IPS-15b (cell line): ENCODE data around the gene PHKA1.
"Not testable (repeated sequence)": the region's sequence is repeated elsewhere in the genome, so short reads cannot be mapped to it uniquely, and the experiment has no call there.

Source experiments
- H3K27me3 ChIP-seq: one replicate; pipeline ENCODE4 v1.6.1; 2013; ENCODE audit warnings: low read length; ENCODE audit not compliant: control insufficient read depth, insufficient read depth
- H3K36me3 ChIP-seq: one replicate; pipeline ENCODE4 v1.6.1; 2013; ENCODE audit warnings: low read length; ENCODE audit not compliant: control insufficient read depth, insufficient read depth
- H3K4me1 ChIP-seq: one replicate; pipeline ENCODE4 v1.6.1; 2013; ENCODE audit warnings: mild to moderate bottlenecking, low read length; ENCODE audit not compliant: control insufficient read depth, insufficient read depth
- H3K4me3 ChIP-seq: one replicate; pipeline ENCODE4 v1.5.1; 2013; ENCODE audit warnings: low read depth, low read length
- H3K9ac ChIP-seq: one replicate; pipeline ENCODE4 v1.6.1; 2013; ENCODE audit warnings: low read depth, mild to moderate bottlenecking, low read length
- H3K9me3 ChIP-seq: one replicate; pipeline ENCODE4 v1.6.1; 2013; ENCODE audit warnings: mild to moderate bottlenecking, low read length; ENCODE audit not compliant: control insufficient read depth, insufficient read depth

Gene PHKA1

GRCh38 chrX:72620550-72621145 is 93.5 kb downstream of the PHKA1 start:
- Histone ChIP-seq H3K9me3 (no peaks in the 10 kb centered on the region), H3K4me3 (no peak overlapping the region), H3K27me3 (no peaks in the 10 kb centered on the region), H3K36me3 (no peaks in the 10 kb centered on the region), H3K9ac (no peak overlapping the region), H3K4me1 (no peaks in the 10 kb centered on the region)

GRCh38 chrX:72609313-72609712 is 104.8 kb downstream of the PHKA1 start:
- Histone ChIP-seq H3K27me3 (no peaks in the 10 kb centered on the region), H3K4me3 (no peak overlapping the region), H3K9me3 (no peaks in the 10 kb centered on the region), H3K9ac (no peak overlapping the region), H3K4me1 (no peaks in the 10 kb centered on the region), H3K36me3 (no peaks in the 10 kb centered on the region)

DNA sequence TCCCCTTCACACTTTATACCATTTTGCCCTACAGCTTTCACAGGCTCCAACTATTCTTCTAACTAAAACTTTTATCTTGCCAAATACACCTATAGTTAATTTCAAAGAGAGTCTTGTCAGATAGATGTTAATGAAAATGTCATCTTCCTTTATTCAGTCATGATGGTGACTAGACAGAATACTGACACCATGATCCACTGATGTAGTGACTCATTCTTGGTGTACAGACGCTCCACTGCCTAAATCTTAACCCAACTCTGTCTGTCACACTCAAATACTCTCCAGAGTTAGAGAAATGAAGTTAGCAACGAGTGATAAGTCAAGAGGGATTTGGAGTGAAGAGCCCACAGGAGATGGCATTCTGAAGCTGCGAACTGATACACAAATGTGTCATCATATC is 109.4 kb downstream of the PHKA1 start:
- Histone ChIP-seq H3K36me3 (no peaks in the 10 kb centered on the region), H3K4me3 (no peak overlapping the region), H3K4me1 (no peaks in the 10 kb centered on the region), H3K9me3 (no peaks in the 10 kb centered on the region), H3K27me3 (no peaks in the 10 kb centered on the region), H3K9ac (no peak overlapping the region)

DNA sequence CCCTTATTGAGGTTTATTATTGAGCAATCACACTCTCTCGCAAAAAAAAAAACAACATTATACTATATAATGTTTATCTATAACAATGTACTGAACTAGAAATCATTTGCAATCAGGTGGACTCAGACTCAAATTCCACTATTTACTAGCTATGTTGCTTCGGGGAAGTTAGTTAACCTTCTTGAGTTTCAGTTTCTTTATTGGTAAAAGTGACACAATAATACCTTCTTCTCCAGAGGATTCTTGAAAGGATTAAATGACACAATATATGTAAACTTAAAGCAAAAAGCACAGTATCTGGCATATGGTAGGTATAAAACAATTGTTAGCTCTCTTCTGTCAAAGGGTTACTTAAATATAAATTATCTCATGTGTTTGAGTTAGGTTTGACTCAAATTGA is 110.0 kb downstream of the PHKA1 start:
- H3K9ac ChIP-seq, result no peak overlapping the region
- H3K36me3 ChIP-seq, result no peaks in the 10 kb centered on the region
- no peaks in the 10 kb centered on the region for H3K4me1 ChIP-seq
- no peaks in the 10 kb centered on the region for H3K27me3 ChIP-seq
- no peaks in the 10 kb centered on the region for H3K9me3 ChIP-seq
- no peak overlapping the region for H3K4me3 ChIP-seq

DNA sequence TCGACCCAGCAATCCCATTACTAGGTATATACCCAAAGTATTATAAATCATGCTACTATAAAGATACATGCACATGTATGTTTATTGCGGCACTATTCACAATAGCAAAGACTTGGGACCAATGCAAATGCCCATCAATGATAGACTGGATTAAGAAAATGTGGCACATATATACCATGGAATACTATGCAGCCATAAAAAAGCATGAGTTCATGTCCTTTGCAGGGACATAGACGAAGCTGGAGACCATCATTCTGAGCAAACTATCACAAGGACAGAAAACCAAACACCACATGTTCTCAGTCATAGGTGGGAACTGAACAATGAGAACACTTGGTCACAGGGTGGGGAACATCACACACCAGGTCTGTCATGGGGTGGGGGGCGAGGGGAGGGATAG is 123.1 kb downstream of the PHKA1 start:
- H3K27me3 ChIP-seq, H3K4me3 ChIP-seq, H3K4me1 ChIP-seq, H3K9ac ChIP-seq, H3K36me3 ChIP-seq, H3K9me3 ChIP-seq: not testable (repeated sequence)

GRCh38 chrX:72584163-72584562 is 129.9 kb downstream of the PHKA1 start:
- Histone ChIP-seq H3K9ac (no peak overlapping the region), H3K9me3 (no peaks in the 10 kb centered on the region), H3K27me3 (no peaks in the 10 kb centered on the region), H3K36me3 (peaks cover 3% of the 10 kb centered on the region), H3K4me3 (no peak overlapping the region), H3K4me1 (no peaks in the 10 kb centered on the region)

- H3K27me3 ChIP-seq, result no peaks in the 10 kb centered on the region
- H3K4me3 ChIP-seq, result no peak overlapping the region
Measured at GRCh38 chrX:72576141-72576894, 137.8 kb downstream of the PHKA1 start.

GRCh38 chrX:72573158-72573511 is 141.0 kb downstream of the PHKA1 start:
- Histone ChIP-seq H3K4me1 (no peaks in the 10 kb centered on the region), H3K4me3 (peak overlapping the region; percentile 90), H3K36me3 (no peaks in the 10 kb centered on the region), H3K27me3 (no peaks in the 10 kb centered on the region), H3K9me3 (no peaks in the 10 kb centered on the region), H3K9ac (peak overlapping the region; percentile 92)

More at GRCh38 chrX:72576141-72576894, 137.8 kb downstream of the PHKA1 start:
- H3K36me3 ChIP-seq, result no peaks in the 10 kb centered on the region
- no peak overlapping the region for H3K9ac ChIP-seq
- H3K9me3 ChIP-seq, result no peaks in the 10 kb centered on the region
- H3K4me1 ChIP-seq, result no peaks in the 10 kb centered on the region

GRCh38 chrX:72572248-72573157 is 141.6 kb downstream of the PHKA1 start, which contains the start of gene HDAC8:
Gene HDAC8 (minus strand): TSS chrX:72572843. CDS start chrX:72572761, 82 bp downstream.
- Histone ChIP-seq H3K36me3 (no peaks in the 10 kb centered on the region), H3K4me1 (no peaks in the 10 kb centered on the region), H3K4me3 (peak within 1 kb of the TSS; percentile 90), H3K9ac (peak within 1 kb of the TSS; percentile 92), H3K27me3 (no peaks in the 10 kb centered on the region), H3K9me3 (no peaks in the 10 kb centered on the region)

GRCh38 chrX:72569786-72570185 is 144.3 kb downstream of the PHKA1 start:
- H3K27me3 ChIP-seq, result no peaks in the 10 kb centered on the region
- H3K36me3 ChIP-seq, result no peaks in the 10 kb centered on the region
- H3K9ac ChIP-seq, result no peak overlapping the region
- H3K9me3 ChIP-seq, result no peaks in the 10 kb centered on the region
- H3K4me3 ChIP-seq, result no peak overlapping the region
- no peaks in the 10 kb centered on the region for H3K4me1 ChIP-seq

DNA sequence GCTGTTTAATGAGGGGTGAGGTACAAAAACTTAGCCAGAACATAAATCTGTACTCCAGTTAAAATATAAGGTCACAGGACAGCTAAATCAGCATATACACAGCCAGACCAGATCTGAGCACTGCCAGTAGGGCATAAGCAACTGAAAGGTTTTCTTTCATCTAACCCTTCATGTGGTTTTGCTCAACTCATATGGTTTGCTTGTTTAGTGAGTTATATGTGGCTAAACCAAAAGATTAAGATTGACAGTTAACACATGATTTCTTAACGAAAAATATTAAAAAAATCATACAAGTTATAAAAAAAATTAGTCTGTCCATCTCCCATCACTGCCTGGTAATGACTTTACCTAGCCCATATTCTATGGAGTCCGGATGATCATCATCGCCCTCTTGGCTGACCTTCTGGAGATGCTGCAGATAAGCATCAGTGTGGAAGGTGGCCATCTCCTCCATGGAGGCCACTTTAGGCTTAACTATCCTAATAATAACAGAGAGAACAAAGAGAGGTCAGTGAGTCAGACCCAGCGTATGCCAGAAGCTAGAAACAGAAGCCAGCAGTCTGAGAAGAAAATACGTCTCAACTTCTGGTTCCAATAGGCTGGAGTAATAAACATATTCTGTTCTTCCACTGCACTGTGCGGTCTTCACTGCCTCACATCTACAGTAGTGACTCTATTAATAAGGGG is 145.6 kb downstream of the PHKA1 start:
- H3K9ac ChIP-seq, result no peak overlapping the region

More for the DNA sequence above, 145.6 kb downstream of the PHKA1 start:
- Histone ChIP-seq H3K36me3 (no peaks in the 10 kb centered on the region), H3K4me1 (no peaks in the 10 kb centered on the region), H3K9me3 (no peaks in the 10 kb centered on the region), H3K4me3 (no peak overlapping the region), H3K27me3 (no peaks in the 10 kb centered on the region)
